GM12875 (cell line): ENCODE measurements around the gene SMTN.

Source experiments
- H3K4me3 ChIP-seq: one replicate; pipeline ENCODE4 v1.5.1; 2011; ENCODE audit warnings: low read depth, low read length, control low read depth
- TF ChIP-seq, protein P1 (sequence below): IDR thresholded peaks from 2 replicates; pipeline ENCODE4 v1.5.1; 2011; ENCODE audit warnings: low read depth, mild to moderate bottlenecking, control low read depth, inconsistent platforms, low read length, moderate library complexity, borderline replicate concordance; ENCODE audit not compliant: insufficient read depth

Gene SMTN

GRCh38 chr22:31103899-31104694 is 23.0 kb downstream of the SMTN start:
- no peak overlapping the region for H3K4me3 ChIP-seq
- TF ChIP-seq, protein P1, sequence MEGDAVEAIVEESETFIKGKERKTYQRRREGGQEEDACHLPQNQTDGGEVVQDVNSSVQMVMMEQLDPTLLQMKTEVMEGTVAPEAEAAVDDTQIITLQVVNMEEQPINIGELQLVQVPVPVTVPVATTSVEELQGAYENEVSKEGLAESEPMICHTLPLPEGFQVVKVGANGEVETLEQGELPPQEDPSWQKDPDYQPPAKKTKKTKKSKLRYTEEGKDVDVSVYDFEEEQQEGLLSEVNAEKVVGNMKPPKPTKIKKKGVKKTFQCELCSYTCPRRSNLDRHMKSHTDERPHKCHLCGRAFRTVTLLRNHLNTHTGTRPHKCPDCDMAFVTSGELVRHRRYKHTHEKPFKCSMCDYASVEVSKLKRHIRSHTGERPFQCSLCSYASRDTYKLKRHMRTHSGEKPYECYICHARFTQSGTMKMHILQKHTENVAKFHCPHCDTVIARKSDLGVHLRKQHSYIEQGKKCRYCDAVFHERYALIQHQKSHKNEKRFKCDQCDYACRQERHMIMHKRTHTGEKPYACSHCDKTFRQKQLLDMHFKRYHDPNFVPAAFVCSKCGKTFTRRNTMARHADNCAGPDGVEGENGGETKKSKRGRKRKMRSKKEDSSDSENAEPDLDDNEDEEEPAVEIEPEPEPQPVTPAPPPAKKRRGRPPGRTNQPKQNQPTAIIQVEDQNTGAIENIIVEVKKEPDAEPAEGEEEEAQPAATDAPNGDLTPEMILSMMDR, result no peak

DNA sequence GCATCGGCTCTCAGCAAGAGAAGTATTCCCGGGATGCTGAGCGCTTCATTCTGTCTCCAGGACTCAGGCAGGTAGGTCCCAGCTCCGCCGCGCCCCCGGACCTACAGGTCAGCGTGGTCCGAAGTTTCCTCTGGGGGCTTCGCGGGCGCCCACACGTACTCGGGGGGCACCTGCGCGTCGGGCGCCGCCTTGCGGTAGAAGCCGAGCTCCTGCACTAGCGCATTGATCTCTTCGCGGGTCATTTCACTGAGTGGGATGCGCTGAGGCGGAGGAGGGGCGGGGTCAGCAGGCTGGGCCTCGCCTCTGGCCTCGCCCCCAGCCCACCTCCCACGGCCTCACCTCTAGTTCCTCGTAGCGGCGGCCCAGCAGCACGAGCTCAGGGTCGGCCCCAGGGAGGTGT is 23.8 kb downstream of the SMTN start:
- no peak overlapping the region for H3K4me3 ChIP-seq
- TF ChIP-seq, protein P1, result peak; percentile 61; the same call in 1 of the 2 replicates

GRCh38 chr22:31105282-31105929 is 24.3 kb downstream of the SMTN start:
- TF ChIP-seq, protein P1, result no peak
- no peak overlapping the region for H3K4me3 ChIP-seq

DNA sequence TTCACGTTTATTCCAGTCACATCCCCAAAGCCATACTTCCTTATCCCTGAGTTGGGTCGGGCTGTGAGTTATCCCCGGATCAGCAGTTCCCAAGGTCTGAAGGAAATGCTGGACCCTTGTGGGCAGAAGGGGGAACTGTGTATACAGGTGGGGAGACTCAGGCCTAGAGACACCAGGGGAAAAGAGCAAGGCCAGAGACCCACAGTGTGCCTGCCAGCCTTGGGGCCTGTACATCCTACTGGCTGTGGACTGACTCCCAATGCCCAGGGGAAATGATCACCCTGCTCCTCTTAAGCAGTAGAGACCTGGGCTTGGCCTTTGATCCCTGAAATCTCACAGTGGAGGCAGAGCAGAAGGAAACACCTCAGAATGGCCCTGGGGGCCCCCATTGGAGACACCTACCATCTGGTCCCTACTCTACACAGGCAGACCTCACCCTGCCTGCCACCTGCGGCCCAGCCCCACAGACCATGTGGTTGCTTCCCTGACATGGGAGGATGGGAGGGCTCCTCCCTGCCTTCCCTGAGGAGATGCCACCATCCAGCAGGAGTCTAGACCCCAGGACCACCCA is 25.0 kb downstream of the SMTN start:
- no peak overlapping the region for H3K4me3 ChIP-seq

GRCh38 chr22:31106731-31107177 is 25.6 kb downstream of the SMTN start:
- H3K4me3 ChIP-seq, result peak overlapping the region; percentile 55
- TF ChIP-seq, protein P1, result no peak

More for the DNA sequence above, 25.0 kb downstream of the SMTN start:
- TF ChIP-seq, protein P1, result no peak

- TF ChIP-seq, protein P1, result peak; percentile 88
- H3K4me3 ChIP-seq, result peak within 1 kb of the TSS; percentile 55
These were observed 26.2 kb downstream of the SMTN start, which contains the start of gene SELENOM for GRCh38 chr22:31107178-31107893. SELENOM (minus strand) TSS chr22:31107568; CDS start chr22:31107505, 63 bp downstream.
